B cell (primary cell): ENCODE measurements around the gene PACSIN1. TPM values are rescaled to one million over a fixed set of nuclear protein-coding genes. Genes with fewer than 3 reads are reported as not detected.

Source experiments
- ATAC-seq: fragments of 200-7000 bp; cut with Tn5 transposase; one replicate; pipeline ENCODE4 v1.10.0; 2021; ENCODE audit warnings: low read depth, mild to moderate bottlenecking, moderate number of reproducible peaks, moderate library complexity
- CTCF ChIA-PET: fragments of 350-600 bp; sonication (Branson Sonifier 250); formaldehyde crosslinking; loops from one replicate; lab custom pipeline; 2021; ENCODE audit warnings: antibody characterized with exemption, inconsistent platforms; lab: Charles Lee
- POLR2A ChIA-PET: fragments of 350-600 bp; sonication (Branson Sonifier 250); formaldehyde crosslinking; loops from one replicate; lab custom pipeline; 2021; ENCODE audit warnings: antibody characterized with exemption; lab: Charles Lee
- DNase-seq: peaks from one replicate; pipeline ENCODE4 v3.0.0; 2013
- H2AFZ ChIP-seq: 2 replicates; pipeline ENCODE4 v1.6.1; 2012; ENCODE audit warnings: mild to moderate bottlenecking, low read depth, low read length; ENCODE audit not compliant: insufficient read depth, poor library complexity, severe bottlenecking
- H3K27ac ChIP-seq, 2 donors: 1 replicate in 1 of 2; 2 replicates in 1 of 2; pipeline ENCODE4 v1.5.1; 2012 to 2013; ENCODE audit warnings: low read length in 2 of 2, mild to moderate bottlenecking in 2 of 2, moderate library complexity in 1 of 2
- H3K27me3 ChIP-seq, 4 experiments: fragments of 200-600 bp in 1 of 4; sonication (generic) in 1 of 4; replicated peaks in 1 of 4; 1 replicate in 2 of 4; 2 replicates in 2 of 4; pipeline versions ENCODE4 v1.6.1 to v1.7.0; 2013 to 2016; ENCODE audit warnings: low read length in 3 of 4, mild to moderate bottlenecking in 2 of 4, mixed read lengths in 1 of 4, moderate library complexity in 1 of 4; ENCODE audit not compliant: insufficient read depth in 4 of 4, control insufficient read depth in 3 of 4; ENCODE audit errors: control extremely low read depth in 1 of 4
- H3K36me3 ChIP-seq, 2 experiments: replicated peaks in 1 of 2; 1 replicate in 1 of 2; 2 replicates in 1 of 2; pipeline versions ENCODE4 v1.6.1 to v1.7.1; 2013; ENCODE audit warnings: low read length in 1 of 2; ENCODE audit not compliant: insufficient read depth in 2 of 2, control insufficient read depth in 1 of 2; ENCODE audit errors: control extremely low read depth in 1 of 2, extremely low read depth in 1 of 2
- H3K4me1 ChIP-seq, 2 donors: fragments of 200-600 bp in 1 of 2; sonication (generic) in 1 of 2; 1 replicate in 1 of 2; 2 replicates in 1 of 2; pipeline versions ENCODE4 v1.5.1 to v1.6.1; 2013 to 2017; ENCODE audit warnings: low read length in 2 of 2; ENCODE audit not compliant: control insufficient read depth in 2 of 2, insufficient read depth in 2 of 2
- H3K4me2 ChIP-seq: replicated peaks from 2 replicates; pipeline ENCODE3; 2012; ENCODE audit warnings: mild to moderate bottlenecking, low read depth, low read length; ENCODE audit not compliant: poor library complexity, severe bottlenecking
- H3K4me3 ChIP-seq, 5 experiments: fragments of 200-600 bp in 1 of 5; sonication (generic) in 1 of 5; 1 replicate in 3 of 5; 2 replicates in 2 of 5; pipeline versions ENCODE4 v1.5.1 to v1.7.0; 2011 to 2016; ENCODE audit warnings: low read length in 4 of 5, mild to moderate bottlenecking in 4 of 5, low read depth in 2 of 5, control low read depth in 1 of 5, moderate library complexity in 1 of 5; ENCODE audit not compliant: insufficient read depth in 1 of 5; ENCODE audit errors: control extremely low read depth in 1 of 5, extremely low read depth in 1 of 5
- H3K79me2 ChIP-seq: fragments of 200-600 bp; sonication (generic); one replicate; pipeline ENCODE4 v1.6.0; 2016; ENCODE audit warnings: low read length; ENCODE audit not compliant: control insufficient read depth, insufficient read depth
- H3K9ac ChIP-seq: fragments of 200-600 bp; sonication (generic); 2 replicates; pipeline ENCODE4 v1.6.1; 2017; ENCODE audit warnings: mild to moderate bottlenecking, low read length, moderate library complexity
- H3K9me3 ChIP-seq, 3 donors: one replicate each; pipeline versions ENCODE4 v1.6.1 to v1.7.1; 2013; ENCODE audit warnings: low read length in 2 of 3; ENCODE audit not compliant: control insufficient read depth in 2 of 3, insufficient read depth in 1 of 3; ENCODE audit errors: control extremely low read depth in 1 of 3
- H4K20me1 ChIP-seq: 2 replicates; pipeline ENCODE4 v1.6.0; 2012; ENCODE audit warnings: mild to moderate bottlenecking, low read length; ENCODE audit not compliant: insufficient read depth, control insufficient read depth, poor library complexity, severe bottlenecking
- H3K27ac Mint-ChIP-seq: one replicate; pipeline ENCODE4 v1.8.0; 2021; ENCODE audit warnings: mixed read lengths
- H3K27me3 Mint-ChIP-seq: one replicate; pipeline ENCODE4 v1.8.0; 2021; ENCODE audit warnings: mixed read lengths
- H3K4me1 Mint-ChIP-seq: one replicate; pipeline ENCODE4 v1.8.0; 2021; ENCODE audit warnings: mixed read lengths
- H3K4me3 Mint-ChIP-seq: one replicate; pipeline ENCODE4 v1.8.0; 2021; ENCODE audit warnings: mixed read lengths
- H3K9me3 Mint-ChIP-seq: one replicate; pipeline ENCODE4 v1.8.0; 2022; ENCODE audit warnings: mixed read lengths; ENCODE audit not compliant: insufficient read depth
- EZH2 ChIP-seq: IDR thresholded peaks from 2 replicates; pipeline ENCODE4 v1.6.1; 2012; ENCODE audit warnings: borderline replicate concordance, low read depth, mild to moderate bottlenecking, moderate library complexity, low read length; ENCODE audit not compliant: insufficient read depth, poor library complexity, severe bottlenecking
- WGBS: methylation state at CpG from one replicate; pipeline ENCODE4 v1.1.5; 2013; ENCODE audit warnings: missing lambda C conversion rate; ENCODE audit not compliant: insufficient coverage; 5-methylcytosine and 5-hydroxymethylcytosine counted together
- intact Hi-C: fragments of 100-400 bp; cut with micrococcal nuclease; formaldehyde crosslinking; loops from one replicate; pipeline ENCODE4 v1.10.0; 2022
- polyA plus RNA-seq: library from polyadenylated mRNA; depleted of rRNA; stranded (reverse); fragments of >200 nt; gene quantifications from 2 replicates; pipeline ENCODE4 v1.2.3, GENCODE V29; 2012
- total RNA-seq, 2 donors: library from RNA; stranded (reverse); fragments of 120-200 nt in 1 of 2; gene quantifications; 1 replicate in 1 of 2; 2 replicates in 1 of 2; pipeline versions ENCODE4 v1.2.3 to v1.2.4, GENCODE V29; 2013 to 2022
- TF ChIP-seq, protein P1 (sequence below): fragments of 200-600 bp; IDR thresholded peaks from one replicate; pipeline ENCODE4 v1.8.0; 2022; ENCODE audit warnings: antibody characterized with exemption, mild to moderate bottlenecking

PACSIN1 gene
- total and polyA plus RNA-seq, 2 donors (not counting 1 experiment from before 2014, with no cell fraction given), result 0.18 to 0.20 TPM

DNA sequence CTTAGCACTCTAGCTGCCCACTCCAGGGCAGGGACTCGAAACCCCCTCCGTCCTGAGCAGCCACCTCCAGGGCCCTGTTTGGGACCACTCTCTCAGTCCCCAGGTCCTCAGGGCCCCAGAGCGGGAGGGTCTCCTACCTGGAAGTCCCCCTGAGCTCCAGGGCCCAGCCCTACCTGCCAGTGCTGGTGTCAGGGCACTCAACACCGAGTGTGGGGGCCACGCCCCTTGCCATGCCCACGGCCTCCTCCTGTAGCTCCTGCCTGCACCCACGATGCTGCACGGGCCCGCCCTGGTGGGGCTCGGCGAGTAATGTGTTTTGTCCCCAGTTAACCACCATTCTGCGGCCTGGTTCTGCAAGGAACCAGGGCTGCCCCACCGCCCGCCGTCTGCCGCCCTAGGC is 68.8 kb downstream of the PACSIN1 start:
- ChIA-PET CTCF (no interaction called here), POLR2A (no interaction called here)
- Histone ChIP-seq H3K4me1 (no peaks in the 10 kb centered on the region), H3K4me3 (no peak overlapping the region), H3K27ac (no peak overlapping the region), H3K79me2 (no peaks in the 10 kb centered on the region), H4K20me1 (no peaks in the 10 kb centered on the region), H2AFZ (no peak overlapping the region), H3K9ac (no peak overlapping the region), H3K27me3 (no peaks in the 10 kb centered on the region), H3K9me3 (no peaks in the 10 kb centered on the region), H3K36me3 (no peaks in the 10 kb centered on the region), H3K4me2 (no peak overlapping the region)
- intact Hi-C loops, result no loop called here
- H3K27ac Mint-ChIP-seq, result no peak overlapping the region
- no peak overlapping the region for H3K4me3 Mint-ChIP-seq
- 91% methylated on average over 16 of the region's 16 CpGs for WGBS
- H3K27me3 Mint-ChIP-seq, result no peaks in the 10 kb centered on the region
- no peak for TF ChIP-seq EZH2
- TF ChIP-seq, protein P1, sequence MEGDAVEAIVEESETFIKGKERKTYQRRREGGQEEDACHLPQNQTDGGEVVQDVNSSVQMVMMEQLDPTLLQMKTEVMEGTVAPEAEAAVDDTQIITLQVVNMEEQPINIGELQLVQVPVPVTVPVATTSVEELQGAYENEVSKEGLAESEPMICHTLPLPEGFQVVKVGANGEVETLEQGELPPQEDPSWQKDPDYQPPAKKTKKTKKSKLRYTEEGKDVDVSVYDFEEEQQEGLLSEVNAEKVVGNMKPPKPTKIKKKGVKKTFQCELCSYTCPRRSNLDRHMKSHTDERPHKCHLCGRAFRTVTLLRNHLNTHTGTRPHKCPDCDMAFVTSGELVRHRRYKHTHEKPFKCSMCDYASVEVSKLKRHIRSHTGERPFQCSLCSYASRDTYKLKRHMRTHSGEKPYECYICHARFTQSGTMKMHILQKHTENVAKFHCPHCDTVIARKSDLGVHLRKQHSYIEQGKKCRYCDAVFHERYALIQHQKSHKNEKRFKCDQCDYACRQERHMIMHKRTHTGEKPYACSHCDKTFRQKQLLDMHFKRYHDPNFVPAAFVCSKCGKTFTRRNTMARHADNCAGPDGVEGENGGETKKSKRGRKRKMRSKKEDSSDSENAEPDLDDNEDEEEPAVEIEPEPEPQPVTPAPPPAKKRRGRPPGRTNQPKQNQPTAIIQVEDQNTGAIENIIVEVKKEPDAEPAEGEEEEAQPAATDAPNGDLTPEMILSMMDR, result no peak
- no peaks in the 10 kb centered on the region for H3K4me1 Mint-ChIP-seq
- H3K9me3 Mint-ChIP-seq, result no peaks in the 10 kb centered on the region
- ATAC-seq (no peak), DNase-seq (no peak)

- Histone ChIP-seq H3K4me1 (no peaks in the 10 kb centered on the region), H3K36me3 (no peaks in the 10 kb centered on the region), H3K27ac (no peak overlapping the region), H3K9me3 (no peaks in the 10 kb centered on the region), H3K4me3 (no peak overlapping the region), H3K9ac (no peak overlapping the region), H3K4me2 (no peak overlapping the region), H3K79me2 (no peaks in the 10 kb centered on the region), H2AFZ (no peak overlapping the region), H4K20me1 (no peaks in the 10 kb centered on the region), H3K27me3 (no peaks in the 10 kb centered on the region)
- ChIA-PET CTCF (no interaction called here), POLR2A (no interaction called here)
- WGBS, result 93% methylated on average over 6 of the region's 6 CpGs
- no peak for ATAC-seq
- no peak for DNase-seq
- H3K4me1 Mint-ChIP-seq, result no peaks in the 10 kb centered on the region
- intact Hi-C loops, result no loop called here
- no peak for TF ChIP-seq EZH2
- TF ChIP-seq, protein P1, result no peak
- H3K27me3 Mint-ChIP-seq, result no peaks in the 10 kb centered on the region
- H3K27ac Mint-ChIP-seq, result no peak overlapping the region
- no peaks in the 10 kb centered on the region for H3K9me3 Mint-ChIP-seq
- no peak overlapping the region for H3K4me3 Mint-ChIP-seq
These were observed 69.3 kb downstream of the PACSIN1 start for GRCh38 chr6:34535199-34535598.
